Astrocyte of the spinal cord (primary cell): ENCODE results near the gene STARD6.

Experiments used
- DNase-seq: peaks from one replicate; pipeline ENCODE4 v3.0.0; 2011; ENCODE audit warnings: low read depth, low spot score
- H3K4me3 ChIP-seq: 2 replicates; pipeline ENCODE4 v1.5.1; 2011; ENCODE audit warnings: low read depth, mild to moderate bottlenecking, low read length, moderate library complexity
- CTCF ChIP-seq: IDR thresholded peaks from 2 replicates; pipeline ENCODE4 v1.5.1; 2012; ENCODE audit warnings: low read depth, mild to moderate bottlenecking, low read length, inconsistent platforms
- in situ Hi-C: cut with HindIII; loops from 2 replicates; pipeline ENCODE4 v1.10.0; 2017; ENCODE audit warnings: low sequenced_read_pairs

Gene STARD6

GRCh38 chr18:54284981-54285785 is 72.5 kb downstream of the STARD6 start:
- TF ChIP-seq CTCF = no peak
- in situ Hi-C loops = no loop called here
- DNase-seq = peak; percentile 72
- no peak overlapping the region for H3K4me3 ChIP-seq

GRCh38 chr18:54284535-54284934 is 73.1 kb downstream of the STARD6 start:
- no peak overlapping the region for H3K4me3 ChIP-seq
- in situ Hi-C loops = no loop called here
- no peak for DNase-seq
- no peak for TF ChIP-seq CTCF

- TF ChIP-seq CTCF = no peak
- in situ Hi-C loops = no loop called here
- no peak overlapping the region for H3K4me3 ChIP-seq
- no peak for DNase-seq
Measured at GRCh38 chr18:54280220-54280569, 77.5 kb downstream of the STARD6 start.

- DNase-seq = no peak
- no peak for TF ChIP-seq CTCF
- in situ Hi-C loops = no loop called here
- H3K4me3 ChIP-seq = no peak overlapping the region
Measured at GRCh38 chr18:54279477-54280219, 78.0 kb downstream of the STARD6 start.

- DNase-seq = no peak
- no peak for TF ChIP-seq CTCF
- no peak overlapping the region for H3K4me3 ChIP-seq
- in situ Hi-C loops = no loop called here
Measured at GRCh38 chr18:54278615-54279014, 79.0 kb downstream of the STARD6 start.

- in situ Hi-C loops = no loop called here
- no peak overlapping the region for H3K4me3 ChIP-seq
- no peak for DNase-seq
- TF ChIP-seq CTCF = no peak
Measured at GRCh38 chr18:54277899-54278298, 79.8 kb downstream of the STARD6 start.
